GM21825 (cell line): Measurements from ENCODE around the gene USP17L22.
"Not testable (repeated sequence)": the region's sequence is repeated elsewhere in the genome, so short reads cannot be mapped to it uniquely, and the experiment has no call there.

Experiments used
- ATAC-seq: cut with Tn5 transposase; IDR thresholded peaks from one replicate; pipeline ENCODE4 v1.9.1; 2021; ENCODE audit warnings: mild to moderate bottlenecking, moderate library complexity; ENCODE audit not compliant: unreplicated experiment

The USP17L22 gene, protein sequence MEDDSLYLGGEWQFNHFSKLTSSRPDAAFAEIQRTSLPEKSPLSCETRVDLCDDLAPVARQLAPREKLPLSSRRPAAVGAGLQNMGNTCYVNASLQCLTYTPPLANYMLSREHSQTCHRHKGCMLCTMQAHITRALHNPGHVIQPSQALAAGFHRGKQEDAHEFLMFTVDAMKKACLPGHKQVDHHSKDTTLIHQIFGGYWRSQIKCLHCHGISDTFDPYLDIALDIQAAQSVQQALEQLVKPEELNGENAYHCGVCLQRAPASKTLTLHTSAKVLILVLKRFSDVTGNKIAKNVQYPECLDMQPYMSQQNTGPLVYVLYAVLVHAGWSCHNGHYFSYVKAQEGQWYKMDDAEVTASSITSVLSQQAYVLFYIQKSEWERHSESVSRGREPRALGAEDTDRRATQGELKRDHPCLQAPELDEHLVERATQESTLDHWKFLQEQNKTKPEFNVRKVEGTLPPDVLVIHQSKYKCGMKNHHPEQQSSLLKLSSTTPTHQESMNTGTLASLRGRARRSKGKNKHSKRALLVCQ

DNA sequence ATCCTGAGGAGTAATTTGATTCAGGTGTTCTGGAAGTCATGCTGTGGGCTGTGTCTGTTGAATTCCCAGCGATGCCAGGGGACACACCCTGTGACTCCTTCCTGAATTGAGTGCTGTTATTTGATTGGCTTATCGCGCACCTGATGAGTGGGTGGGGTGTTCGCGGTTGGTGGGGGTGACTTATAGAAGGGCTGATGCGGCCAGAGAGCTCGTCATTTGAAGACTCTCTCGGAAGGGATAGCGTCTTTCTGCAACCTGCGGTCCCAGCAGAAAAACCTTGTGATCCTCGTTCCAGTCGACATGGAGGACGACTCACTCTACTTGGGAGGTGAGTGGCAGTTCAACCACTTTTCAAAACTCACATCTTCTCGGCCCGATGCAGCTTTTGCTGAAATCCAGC, at the start of gene USP17L22:
TSS of gene USP17L22 (plus strand) at position 301 of the 400 bp plus-strand sequence. CDS start at position 301, 0 bp downstream.
- ATAC-seq, result not testable (repeated sequence)

DNA sequence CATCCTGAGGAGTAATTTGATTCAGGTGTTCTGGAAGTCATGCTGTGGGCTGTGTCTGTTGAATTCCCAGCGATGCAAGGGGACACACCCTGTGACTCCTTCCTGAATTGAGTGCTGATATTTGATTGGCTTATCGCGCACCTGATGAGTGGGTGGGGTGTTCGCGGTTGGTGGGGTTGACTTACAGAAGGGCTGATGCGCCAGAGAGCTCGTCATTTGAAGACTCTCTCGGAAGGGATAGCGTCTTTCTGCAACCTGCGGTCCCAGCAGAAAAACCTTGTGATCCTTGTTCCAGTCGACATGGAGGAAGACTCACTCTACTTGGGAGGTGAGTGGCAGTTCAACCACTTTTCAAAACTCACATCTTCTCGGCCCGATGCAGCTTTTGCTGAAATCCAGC, 47.6 kb upstream of the USP17L22 start, which contains the start of gene USP17L12:
TSS of gene USP17L12 (plus strand) at position 301 of the 400 bp plus-strand sequence. CDS start at position 301, 0 bp downstream.
- not testable (repeated sequence) for ATAC-seq

DNA sequence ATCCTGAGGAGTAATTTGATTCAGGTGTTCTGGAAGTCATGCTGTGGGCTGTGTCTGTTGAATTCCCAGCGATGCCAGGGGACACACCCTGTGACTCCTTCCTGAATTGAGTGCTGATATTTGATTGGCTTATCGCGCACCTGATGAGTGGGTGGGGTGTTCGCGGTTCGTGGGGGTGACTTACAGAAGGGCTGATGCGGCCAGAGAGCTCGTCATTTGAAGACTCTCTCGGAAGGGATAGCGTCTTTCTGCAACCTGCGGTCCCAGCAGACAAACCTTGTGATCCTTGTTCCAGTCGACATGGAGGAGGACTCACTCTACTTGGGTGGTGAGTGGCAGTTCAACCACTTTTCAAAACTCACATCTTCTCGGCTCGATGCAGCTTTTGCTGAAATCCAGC, 42.8 kb upstream of the USP17L22 start, which contains the start of gene USP17L13:
TSS of gene USP17L13 (plus strand) at position 301 of the 400 bp plus-strand sequence. CDS start at position 301, 0 bp downstream.
- not testable (repeated sequence) for ATAC-seq

DNA sequence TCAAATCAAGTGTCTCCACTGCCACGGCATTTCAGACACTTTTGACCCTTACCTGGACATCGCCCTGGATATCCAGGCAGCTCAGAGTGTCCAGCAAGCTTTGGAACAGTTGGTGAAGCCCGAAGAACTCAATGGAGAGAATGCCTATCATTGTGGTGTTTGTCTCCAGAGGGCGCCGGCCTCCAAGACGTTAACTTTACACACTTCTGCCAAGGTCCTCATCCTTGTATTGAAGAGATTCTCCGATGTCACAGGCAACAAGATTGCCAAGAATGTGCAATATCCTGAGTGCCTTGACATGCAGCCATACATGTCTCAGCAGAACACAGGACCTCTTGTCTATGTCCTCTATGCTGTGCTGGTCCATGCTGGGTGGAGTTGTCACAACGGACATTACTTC, 37.2 kb upstream of the USP17L22 start:
- ATAC-seq, result not testable (repeated sequence)

DNA sequence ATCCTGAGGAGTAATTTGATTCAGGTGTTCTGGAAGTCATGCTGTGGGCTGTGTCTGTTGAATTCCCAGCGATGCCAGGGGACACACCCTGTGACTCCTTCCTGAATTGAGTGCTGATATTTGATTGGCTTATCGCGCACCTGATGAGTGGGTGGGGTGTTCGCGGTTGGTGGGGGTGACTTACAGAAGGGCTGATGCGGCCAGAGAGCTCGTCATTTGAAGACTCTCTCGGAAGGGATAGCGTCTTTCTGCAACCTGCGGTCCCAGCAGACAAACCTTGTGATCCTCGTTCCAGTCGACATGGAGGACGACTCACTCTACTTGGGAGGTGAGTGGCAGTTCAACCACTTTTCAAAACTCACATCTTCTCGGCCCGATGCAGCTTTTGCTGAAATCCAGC, 33.3 kb upstream of the USP17L22 start, which contains the start of gene USP17L15:
TSS of gene USP17L15 (plus strand) at position 301 of the 400 bp plus-strand sequence. CDS start at position 301, 0 bp downstream.
- not testable (repeated sequence) for ATAC-seq

DNA sequence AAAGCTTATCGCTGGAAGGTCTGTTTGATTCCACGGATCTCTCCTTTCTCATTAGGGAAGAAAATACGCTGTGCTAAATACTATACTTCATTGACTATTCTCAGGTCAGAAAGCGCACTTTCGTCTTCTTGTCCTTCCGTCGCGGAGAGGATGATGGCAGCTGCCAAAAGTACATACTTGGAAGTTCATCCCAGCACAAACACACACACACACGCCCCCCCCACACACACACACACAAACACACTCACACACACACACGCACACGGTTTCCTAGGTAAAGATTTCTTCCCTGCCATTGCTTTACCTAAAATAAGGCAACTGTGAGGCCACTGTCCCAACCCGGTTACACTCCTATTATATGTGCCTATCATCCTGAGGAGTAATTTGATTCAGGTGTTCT, 29.0 kb upstream of the USP17L22 start:
- not testable (repeated sequence) for ATAC-seq

DNA sequence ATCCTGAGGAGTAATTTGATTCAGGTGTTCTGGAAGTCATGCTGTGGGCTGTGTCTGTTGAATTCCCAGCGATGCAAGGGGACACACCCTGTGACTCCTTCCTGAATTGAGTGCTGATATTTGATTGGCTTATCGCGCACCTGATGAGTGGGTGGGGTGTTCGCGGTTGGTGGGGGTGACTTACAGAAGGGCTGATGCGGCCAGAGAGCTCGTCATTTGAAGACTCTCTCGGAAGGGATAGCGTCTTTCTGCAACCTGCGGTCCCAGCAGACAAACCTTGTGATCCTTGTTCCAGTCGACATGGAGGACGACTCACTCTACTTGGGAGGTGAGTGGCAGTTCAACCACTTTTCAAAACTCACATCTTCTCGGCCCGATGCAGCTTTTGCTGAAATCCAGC, 23.8 kb upstream of the USP17L22 start, which contains the start of gene USP17L17:
TSS of gene USP17L17 (plus strand) at position 301 of the 400 bp plus-strand sequence. CDS start at position 301, 0 bp downstream.
- ATAC-seq, result not testable (repeated sequence)

DNA sequence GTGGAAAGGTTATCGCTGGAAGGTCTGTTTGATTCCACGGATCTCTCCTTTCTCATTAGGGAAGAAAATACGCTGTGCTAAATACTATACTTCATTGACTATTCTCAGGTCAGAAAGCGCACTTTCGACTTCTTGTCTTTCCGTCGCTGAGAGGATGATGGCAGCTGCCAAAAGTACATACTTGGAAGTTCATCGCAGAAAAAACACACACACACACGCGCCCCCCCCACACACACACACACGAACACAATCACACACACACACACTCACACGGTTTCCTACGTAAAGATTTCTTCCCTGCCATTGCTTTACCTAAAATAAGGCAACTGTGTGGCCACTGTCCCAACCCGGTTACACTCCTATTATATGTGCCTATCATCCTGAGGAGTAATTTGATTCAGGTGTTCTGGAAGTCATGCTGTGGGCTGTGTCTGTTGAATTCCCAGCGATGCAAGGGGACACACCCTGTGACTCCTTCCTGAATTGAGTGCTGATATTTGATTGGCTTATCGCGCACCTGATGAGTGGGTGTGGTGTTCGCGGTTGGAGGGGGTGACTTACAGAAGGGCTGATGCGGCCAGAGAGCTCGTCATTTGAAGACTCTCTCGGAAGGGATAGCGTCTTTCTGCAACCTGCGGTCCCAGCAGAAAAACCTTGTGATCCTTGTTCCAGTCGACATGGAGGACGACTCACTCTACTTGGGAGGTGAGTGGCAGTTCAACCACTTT, 19.3 kb upstream of the USP17L22 start, which contains the start of gene USP17L18:
TSS of gene USP17L18 (plus strand) at position 678 of the 728 bp plus-strand sequence. CDS start at position 678, 0 bp downstream.
- ATAC-seq, result not testable (repeated sequence)

DNA sequence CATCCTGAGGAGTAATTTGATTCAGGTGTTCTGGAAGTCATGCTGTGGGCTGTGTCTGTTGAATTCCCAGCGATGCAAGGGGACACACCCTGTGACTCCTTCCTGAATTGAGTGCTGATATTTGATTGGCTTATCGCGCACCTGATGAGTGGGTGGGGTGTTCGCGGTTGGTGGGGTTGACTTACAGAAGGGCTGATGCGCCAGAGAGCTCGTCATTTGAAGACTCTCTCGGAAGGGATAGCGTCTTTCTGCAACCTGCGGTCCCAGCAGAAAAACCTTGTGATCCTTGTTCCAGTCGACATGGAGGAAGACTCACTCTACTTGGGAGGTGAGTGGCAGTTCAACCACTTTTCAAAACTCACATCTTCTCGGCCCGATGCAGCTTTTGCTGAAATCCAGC, 14.3 kb upstream of the USP17L22 start, which contains the start of gene USP17L19:
TSS of gene USP17L19 (plus strand) at position 301 of the 400 bp plus-strand sequence. CDS start at position 301, 0 bp downstream.
- ATAC-seq, result not testable (repeated sequence)

DNA sequence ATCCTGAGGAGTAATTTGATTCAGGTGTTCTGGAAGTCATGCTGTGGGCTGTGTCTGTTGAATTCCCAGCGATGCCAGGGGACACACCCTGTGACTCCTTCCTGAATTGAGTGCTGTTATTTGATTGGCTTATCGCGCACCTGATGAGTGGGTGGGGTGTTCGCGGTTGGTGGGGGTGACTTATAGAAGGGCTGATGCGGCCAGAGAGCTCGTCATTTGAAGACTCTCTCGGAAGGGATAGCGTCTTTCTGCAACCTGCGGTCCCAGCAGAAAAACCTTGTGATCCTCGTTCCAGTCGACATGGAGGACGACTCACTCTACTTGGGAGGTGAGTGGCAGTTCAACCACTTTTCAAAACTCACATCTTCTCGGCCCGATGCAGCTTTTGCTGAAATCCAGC, 9.6 kb upstream of the USP17L22 start, which contains the start of gene USP17L20:
TSS of gene USP17L20 (plus strand) at position 301 of the 400 bp plus-strand sequence. CDS start at position 301, 0 bp downstream.
- ATAC-seq, result not testable (repeated sequence)

DNA sequence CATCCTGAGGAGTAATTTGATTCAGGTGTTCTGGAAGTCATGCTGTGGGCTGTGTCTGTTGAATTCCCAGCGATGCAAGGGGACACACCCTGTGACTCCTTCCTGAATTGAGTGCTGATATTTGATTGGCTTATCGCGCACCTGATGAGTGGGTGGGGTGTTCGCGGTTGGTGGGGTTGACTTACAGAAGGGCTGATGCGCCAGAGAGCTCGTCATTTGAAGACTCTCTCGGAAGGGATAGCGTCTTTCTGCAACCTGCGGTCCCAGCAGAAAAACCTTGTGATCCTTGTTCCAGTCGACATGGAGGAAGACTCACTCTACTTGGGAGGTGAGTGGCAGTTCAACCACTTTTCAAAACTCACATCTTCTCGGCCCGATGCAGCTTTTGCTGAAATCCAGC, 4.8 kb upstream of the USP17L22 start, which contains the start of gene USP17L21:
TSS of gene USP17L21 (plus strand) at position 301 of the 400 bp plus-strand sequence. CDS start at position 301, 0 bp downstream.
- ATAC-seq, result not testable (repeated sequence)

DNA sequence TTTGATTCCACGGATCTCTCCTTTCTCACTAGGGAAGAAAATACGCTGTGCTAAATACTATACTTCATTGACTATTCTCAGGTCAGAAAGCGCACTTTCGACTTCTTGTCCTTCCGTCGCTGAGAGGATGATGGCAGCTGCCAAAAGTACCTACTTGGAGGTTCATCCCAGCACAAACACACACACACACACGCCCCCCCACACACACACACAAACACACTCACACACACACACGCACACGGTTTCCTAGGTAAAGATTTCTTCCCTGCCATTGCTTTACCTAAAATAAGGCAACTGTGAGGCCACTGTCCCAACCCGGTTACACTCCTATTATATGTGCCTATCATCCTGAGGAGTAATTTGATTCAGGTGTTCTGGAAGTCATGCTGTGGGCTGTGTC, 4.3 kb downstream of the USP17L22 start:
- not testable (repeated sequence) for ATAC-seq
